ENCODE data around the gene DDX5. TPM values are rescaled to one million over a fixed set of nuclear protein-coding genes. Genes with fewer than 3 reads are reported as not detected.

The DDX5 gene
- total RNA-seq, 1 experiment from 2014 or later = 411 TPM

- no TSS peak for BruUV-seq (replicated peaks)
- TF ChIP-seq REST (IDR thresholded peaks at IDR 0.05; ENCODE audit: insufficient read depth in 1 of 2, low read depth in 2 of 2, low read length in 1 of 2) = no peak
- TF ChIP-seq, protein P1, sequence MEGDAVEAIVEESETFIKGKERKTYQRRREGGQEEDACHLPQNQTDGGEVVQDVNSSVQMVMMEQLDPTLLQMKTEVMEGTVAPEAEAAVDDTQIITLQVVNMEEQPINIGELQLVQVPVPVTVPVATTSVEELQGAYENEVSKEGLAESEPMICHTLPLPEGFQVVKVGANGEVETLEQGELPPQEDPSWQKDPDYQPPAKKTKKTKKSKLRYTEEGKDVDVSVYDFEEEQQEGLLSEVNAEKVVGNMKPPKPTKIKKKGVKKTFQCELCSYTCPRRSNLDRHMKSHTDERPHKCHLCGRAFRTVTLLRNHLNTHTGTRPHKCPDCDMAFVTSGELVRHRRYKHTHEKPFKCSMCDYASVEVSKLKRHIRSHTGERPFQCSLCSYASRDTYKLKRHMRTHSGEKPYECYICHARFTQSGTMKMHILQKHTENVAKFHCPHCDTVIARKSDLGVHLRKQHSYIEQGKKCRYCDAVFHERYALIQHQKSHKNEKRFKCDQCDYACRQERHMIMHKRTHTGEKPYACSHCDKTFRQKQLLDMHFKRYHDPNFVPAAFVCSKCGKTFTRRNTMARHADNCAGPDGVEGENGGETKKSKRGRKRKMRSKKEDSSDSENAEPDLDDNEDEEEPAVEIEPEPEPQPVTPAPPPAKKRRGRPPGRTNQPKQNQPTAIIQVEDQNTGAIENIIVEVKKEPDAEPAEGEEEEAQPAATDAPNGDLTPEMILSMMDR (IDR thresholded peaks at IDR 0.05) = peak; percentile 75
- no peak for TF ChIP-seq POLR2AphosphoS5 (IDR thresholded peaks at IDR 0.05; ENCODE audit: low read depth, low read length)
- no peak for TF ChIP-seq SIN3A (IDR thresholded peaks at IDR 0.05; ENCODE audit: borderline replicate concordance, insufficient read depth, low read depth, low read length)
- TF ChIP-seq TCF7L2 (IDR thresholded peaks at IDR 0.05; ENCODE audit: low read depth, low read length) = no peak
- Histone ChIP-seq H3K9me3 (ENCODE audit: control insufficient read depth, insufficient read depth, low read depth, low read length) (no peaks in the 10 kb centered on the region), H3K27me3 (ENCODE audit: control insufficient read depth, insufficient read depth, low read length) (no peaks in the 10 kb centered on the region), H3K4me3 (ENCODE audit: low read depth in 2 of 2, low read length in 2 of 2) (no peak overlapping the region), H3K27ac (ENCODE audit: low read length) (no peak overlapping the region), H3K4me1 (ENCODE audit: control insufficient read depth, insufficient read depth, low read length) (no peaks in the 10 kb centered on the region), H3K36me3 (ENCODE audit: control insufficient read depth, insufficient read depth, low read length) (peaks cover 13% of the 10 kb centered on the region)
- in situ Hi-C loops (cut with HindIII; ENCODE audit: low pct_unique_long_range_greater_than_20kb, low sequenced_read_pairs) (no loop called here), intact Hi-C loops (cut with micrococcal nuclease; ENCODE audit: unreplicated experiment) (loop anchor here (5.0 kb wide), 1 partner anchor 69 kb away; no protein-coding TSS in a partner anchor)
- POLR2A ChIA-PET = no interaction called here
- CTCF ChIA-PET = interaction anchor here (0.6 to 1.5 kb wide), 6 partner anchors 17 to 245 kb away, joined by 3 to 21 read pairs (median 4); no protein-coding TSS in a partner anchor
- peak; percentile 74 for ATAC-seq
- DNase-seq (ENCODE audit: low read depth, low spot score) = no peak
These were observed 14.8 kb downstream of the DDX5 start for GRCh38 chr17:64491034-64491860.

DNA sequence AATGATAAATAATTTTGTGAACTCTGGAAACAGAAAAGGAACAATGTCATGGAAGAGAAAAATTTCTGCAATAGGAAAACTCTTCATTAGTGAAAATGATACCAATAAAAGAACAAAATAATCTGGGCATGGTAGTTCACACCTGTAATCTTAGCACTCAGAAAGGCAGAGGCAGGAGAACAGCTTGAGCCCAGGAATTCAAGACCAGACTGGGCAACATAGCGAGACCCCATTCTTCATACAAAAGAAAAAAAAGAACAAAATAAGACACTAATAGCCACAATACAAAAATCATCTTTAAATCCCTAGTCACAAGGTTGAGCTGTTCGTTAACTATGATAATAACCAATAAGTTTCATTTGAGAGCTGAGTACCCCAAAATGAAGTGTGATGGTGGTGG lies 17.8 kb downstream of the DDX5 start:
- Histone ChIP-seq H3K9me3 (ENCODE audit: control insufficient read depth, insufficient read depth, low read depth, low read length) (no peaks in the 10 kb centered on the region), H3K27me3 (ENCODE audit: control insufficient read depth, insufficient read depth, low read length) (no peaks in the 10 kb centered on the region), H3K36me3 (ENCODE audit: control insufficient read depth, insufficient read depth, low read length) (peaks cover 10% of the 10 kb centered on the region), H3K4me3 (ENCODE audit: low read depth in 2 of 2, low read length in 2 of 2) (no peak overlapping the region), H3K4me1 (ENCODE audit: control insufficient read depth, insufficient read depth, low read length) (no peaks in the 10 kb centered on the region), H3K27ac (ENCODE audit: low read length) (no peak overlapping the region)
- ChIA-PET POLR2A (no interaction called here), CTCF (interaction anchor here (0.7 kb wide), 1 partner anchor 336 kb away, joined by 6 read pairs; no protein-coding TSS in a partner anchor)
- DNase-seq (ENCODE audit: low read depth, low spot score) (no peak), ATAC-seq (no peak)
- TF ChIP-seq POLR2AphosphoS5 (IDR thresholded peaks at IDR 0.05; ENCODE audit: low read depth, low read length) (no peak), SIN3A (IDR thresholded peaks at IDR 0.05; ENCODE audit: borderline replicate concordance, insufficient read depth, low read depth, low read length) (no peak), REST (IDR thresholded peaks at IDR 0.05; ENCODE audit: insufficient read depth in 1 of 2, low read depth in 2 of 2, low read length in 1 of 2) (no peak), TCF7L2 (IDR thresholded peaks at IDR 0.05; ENCODE audit: low read depth, low read length) (no peak)
- TF ChIP-seq, protein P1 (IDR thresholded peaks at IDR 0.05) = no peak
- intact Hi-C loops (cut with micrococcal nuclease; ENCODE audit: unreplicated experiment) = no loop called here
- in situ Hi-C loops (cut with HindIII; ENCODE audit: low pct_unique_long_range_greater_than_20kb, low sequenced_read_pairs) = no loop called here
- no TSS peak for BruUV-seq (replicated peaks)
